AG09319 (cell line): Measurements from ENCODE around the gene CDH8.

Experiments
- DNase-seq: peaks from one replicate; pipeline ENCODE4 v3.0.0-alpha.2; 2010; ENCODE audit warnings: low read depth; ENCODE audit errors: extremely low read depth
- TF ChIP-seq, protein P1 (sequence below): IDR thresholded peaks from 2 replicates; pipeline ENCODE4 v1.5.1; 2011; ENCODE audit warnings: low read depth, mild to moderate bottlenecking, inconsistent platforms, low read length, moderate library complexity

CDH8 gene

DNA sequence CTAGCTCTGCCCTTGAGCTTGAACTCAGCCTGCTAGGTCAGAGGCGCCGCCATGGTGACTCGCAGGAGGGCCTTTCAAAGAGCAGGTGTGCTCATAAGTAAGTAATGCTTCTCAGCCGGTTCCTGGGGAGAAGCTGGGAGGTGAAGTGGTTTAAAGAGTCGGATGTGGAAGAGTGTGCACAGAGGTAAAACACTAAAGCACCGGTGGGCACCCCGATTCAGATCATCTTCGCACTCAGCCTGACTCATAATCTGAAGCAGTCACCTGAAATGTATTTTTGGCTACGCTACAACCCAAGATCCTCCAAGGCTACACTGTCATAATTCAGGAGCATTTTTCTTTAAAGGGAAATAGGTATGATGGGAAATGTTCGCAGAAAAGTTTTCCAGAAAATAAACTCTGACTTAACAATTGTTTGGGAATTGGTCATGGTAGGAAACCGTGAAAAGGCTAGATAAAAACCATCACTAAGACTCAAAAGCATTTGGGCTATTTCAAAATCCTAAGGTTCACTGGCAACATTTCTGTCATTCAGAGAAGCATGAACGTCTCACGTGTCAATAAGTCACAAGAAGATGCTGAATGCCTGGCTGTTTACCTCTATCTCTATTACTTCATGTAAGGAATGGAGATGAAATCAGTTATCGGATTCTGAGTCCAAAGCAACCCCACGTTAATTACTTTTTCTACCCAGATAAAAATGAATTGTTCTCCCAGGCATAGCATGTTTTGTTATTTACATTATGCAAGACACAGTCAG is 17.8 kb downstream of the CDH8 start:
- no peak for DNase-seq
- TF ChIP-seq, protein P1, sequence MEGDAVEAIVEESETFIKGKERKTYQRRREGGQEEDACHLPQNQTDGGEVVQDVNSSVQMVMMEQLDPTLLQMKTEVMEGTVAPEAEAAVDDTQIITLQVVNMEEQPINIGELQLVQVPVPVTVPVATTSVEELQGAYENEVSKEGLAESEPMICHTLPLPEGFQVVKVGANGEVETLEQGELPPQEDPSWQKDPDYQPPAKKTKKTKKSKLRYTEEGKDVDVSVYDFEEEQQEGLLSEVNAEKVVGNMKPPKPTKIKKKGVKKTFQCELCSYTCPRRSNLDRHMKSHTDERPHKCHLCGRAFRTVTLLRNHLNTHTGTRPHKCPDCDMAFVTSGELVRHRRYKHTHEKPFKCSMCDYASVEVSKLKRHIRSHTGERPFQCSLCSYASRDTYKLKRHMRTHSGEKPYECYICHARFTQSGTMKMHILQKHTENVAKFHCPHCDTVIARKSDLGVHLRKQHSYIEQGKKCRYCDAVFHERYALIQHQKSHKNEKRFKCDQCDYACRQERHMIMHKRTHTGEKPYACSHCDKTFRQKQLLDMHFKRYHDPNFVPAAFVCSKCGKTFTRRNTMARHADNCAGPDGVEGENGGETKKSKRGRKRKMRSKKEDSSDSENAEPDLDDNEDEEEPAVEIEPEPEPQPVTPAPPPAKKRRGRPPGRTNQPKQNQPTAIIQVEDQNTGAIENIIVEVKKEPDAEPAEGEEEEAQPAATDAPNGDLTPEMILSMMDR: no peak

DNA sequence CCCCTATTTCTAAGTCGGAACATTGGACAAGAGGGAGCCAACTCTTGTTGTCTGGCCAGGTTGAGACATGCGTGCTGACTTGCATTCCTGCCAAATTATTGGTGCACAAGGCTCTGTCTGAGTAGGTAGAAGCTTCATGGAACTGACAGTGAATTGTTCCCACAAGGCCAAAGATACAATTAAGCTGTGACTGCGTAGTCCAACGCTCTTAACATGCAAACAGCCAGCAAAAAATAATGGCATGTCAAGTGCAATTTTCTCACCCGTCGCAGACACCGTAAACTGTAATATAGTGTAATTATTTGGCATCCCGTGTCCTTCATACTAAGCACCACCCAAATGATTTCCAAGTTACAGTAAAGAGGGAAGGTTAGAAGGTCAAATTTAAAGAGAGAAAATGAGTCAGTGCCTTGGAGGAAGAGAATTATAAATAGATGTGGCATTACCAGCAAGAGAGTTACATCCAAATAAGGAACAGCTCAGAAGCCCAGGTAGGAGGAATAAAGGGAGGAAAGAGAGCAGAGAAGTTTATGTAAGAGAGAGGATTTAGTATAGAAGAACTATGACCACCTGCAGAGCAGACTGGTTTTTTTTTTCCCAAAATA is 21.8 kb downstream of the CDH8 start:
- TF ChIP-seq, protein P1: no peak
- no peak for DNase-seq

DNA sequence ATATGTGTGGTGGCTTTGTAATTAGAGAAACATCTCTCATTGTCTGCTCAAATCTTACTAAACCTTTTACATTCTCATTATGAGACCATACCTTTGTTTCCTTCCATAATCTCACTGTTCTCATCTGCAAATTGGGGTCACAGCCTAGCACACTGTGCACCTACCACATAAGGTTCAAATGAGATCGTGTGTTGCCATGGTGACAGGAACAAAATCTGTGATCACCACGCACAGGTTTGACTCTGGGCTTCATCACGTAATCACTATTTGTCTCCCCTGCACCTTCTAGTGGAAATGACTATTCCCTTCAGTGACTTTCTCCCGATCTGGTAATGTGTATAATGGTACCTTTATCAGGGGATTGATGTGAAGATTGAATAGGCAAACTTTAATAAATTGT is 26.1 kb downstream of the CDH8 start:
- DNase-seq: no peak
- TF ChIP-seq, protein P1: no peak

DNA sequence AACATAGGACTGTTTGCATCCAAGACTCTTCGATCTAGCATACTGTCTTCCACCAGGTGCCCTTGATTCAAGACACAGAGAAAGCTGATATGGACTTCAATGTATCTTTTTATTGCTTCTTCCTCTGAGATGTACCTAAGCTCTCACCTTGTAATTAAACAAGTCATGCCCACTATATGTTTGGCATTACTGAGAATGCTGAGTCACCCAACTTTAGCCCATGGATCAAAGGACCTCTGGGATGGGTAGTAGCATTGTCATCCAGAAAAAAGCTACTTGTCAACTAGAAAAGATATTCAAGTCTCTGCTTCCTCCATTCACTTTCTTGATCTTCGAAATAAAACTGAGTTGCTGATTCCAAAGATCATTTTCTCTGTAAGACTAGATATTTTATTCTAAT is 37.8 kb downstream of the CDH8 start:
- TF ChIP-seq, protein P1: no peak
- no peak for DNase-seq

DNA sequence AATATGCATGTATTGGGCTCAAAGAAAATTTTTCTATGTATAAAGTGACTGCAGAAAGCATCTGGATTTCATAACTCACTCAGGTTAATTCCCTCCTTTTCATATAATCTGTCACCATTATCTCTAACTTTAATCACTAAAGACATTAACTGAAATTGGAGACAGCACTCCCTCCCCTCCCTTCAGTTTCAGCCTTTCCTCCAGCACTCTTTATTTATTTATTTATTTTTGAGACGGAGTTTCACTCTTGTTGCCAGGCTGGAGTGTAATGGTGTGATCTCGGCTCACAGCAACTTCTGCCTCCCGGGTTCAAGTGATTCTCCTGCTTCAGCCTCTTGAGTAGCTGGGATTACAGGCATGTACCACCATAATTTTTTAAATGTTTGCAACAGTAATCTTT is 43.1 kb downstream of the CDH8 start:
- no peak for DNase-seq
- TF ChIP-seq, protein P1: no peak

DNA sequence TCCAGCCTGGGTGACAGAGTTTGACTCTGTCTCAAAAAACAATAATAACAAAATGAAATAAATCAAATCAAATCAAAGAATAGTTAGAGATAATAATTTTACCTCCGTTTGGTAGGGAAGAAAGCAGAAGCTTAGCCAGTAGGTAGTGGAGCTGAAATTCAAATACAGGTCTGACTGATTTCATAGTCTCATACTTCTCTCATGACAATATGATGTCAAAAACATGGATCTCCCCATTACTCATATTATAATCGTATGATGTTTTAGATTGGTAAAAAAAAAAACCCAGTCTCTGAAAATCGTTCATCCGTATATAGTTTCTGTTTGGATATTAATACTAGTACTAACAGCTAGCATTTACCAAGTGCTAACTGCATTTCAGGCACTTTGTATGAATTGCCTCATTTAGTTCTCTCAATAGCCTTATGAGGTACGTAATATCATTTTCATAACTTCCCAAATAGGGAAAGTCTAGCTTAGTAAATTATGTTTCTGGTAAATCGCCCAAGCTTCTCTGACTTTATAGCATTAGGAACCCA is 48.7 kb downstream of the CDH8 start:
- TF ChIP-seq, protein P1: no peak
- no peak for DNase-seq

DNA sequence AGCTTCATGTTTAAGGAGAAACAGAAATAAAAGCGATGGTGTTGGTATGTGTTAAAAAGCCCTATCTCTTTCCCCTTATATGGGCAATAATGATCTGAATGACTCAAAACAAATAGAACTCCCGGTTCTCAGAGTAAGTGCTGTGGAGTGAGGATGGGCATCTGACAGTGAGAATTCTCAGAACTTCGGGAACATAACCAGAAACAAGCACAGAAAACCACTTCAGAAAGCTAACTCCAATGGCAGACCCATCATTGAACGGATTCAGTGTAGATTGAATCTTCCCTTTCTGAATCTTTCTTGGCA is 67.2 kb downstream of the CDH8 start:
- DNase-seq: no peak

More for the DNA sequence above, 67.2 kb downstream of the CDH8 start:
- TF ChIP-seq, protein P1: no peak
